Measurements from ENCODE around the gene NCKAP5. TPM values are rescaled to one million over a fixed set of nuclear protein-coding genes. Genes with fewer than 3 reads are reported as not detected.

The NCKAP5 gene
- total and polyA plus RNA-seq, 4 donors = 0.57 to 2.8 (median 2.4) TPM

DNA sequence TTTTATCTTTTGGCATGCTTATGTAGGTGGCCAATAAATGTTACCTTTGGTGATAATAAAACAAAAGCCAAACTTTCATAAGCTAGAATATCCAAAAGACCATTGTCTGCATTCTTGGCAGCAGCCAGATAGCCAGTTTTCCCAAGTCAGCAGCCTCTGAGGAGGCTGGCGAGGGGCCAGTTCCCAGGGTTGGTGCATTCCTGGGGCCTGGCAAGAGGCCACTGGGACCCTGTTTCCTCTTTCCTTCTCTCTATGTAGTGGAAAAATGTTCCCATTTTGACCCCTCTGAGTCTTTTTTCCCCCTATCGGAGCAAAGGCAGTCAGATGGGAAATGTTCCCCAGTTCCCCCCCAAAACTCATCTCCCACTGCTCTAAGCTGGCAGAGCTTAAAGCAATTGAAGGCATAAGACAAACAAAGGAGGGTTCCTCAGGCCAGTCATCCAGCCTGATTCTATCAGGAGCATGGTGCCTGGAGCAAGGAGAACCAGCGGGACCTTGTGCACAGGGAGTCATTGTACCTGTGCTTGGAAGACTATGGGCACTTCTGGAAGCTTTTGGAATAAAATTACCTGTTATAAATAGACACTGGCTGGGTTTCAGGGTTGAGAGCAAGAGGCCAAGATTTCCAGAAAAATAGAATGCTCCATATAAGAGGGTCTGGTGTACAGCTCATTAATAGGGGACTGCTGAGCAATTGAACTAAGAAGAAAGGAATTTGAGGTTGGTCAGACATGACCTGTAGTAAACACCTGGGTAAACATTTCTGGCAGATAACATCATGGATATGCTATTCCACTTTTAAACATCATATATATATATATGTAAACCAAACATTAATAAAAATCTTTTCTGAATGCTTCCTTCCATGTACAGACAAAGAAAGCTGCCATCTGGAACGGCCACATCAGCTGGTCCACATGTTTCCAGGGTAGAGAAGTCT is 63.4 kb downstream of the NCKAP5 start:
- peaks cover 5 to 23% (median 13%) of the 10 kb centered on the region in 4 donors for H3K4me1 ChIP-seq (ENCODE audit: control insufficient read depth in 4 of 4, insufficient read depth in 4 of 4, low read length in 3 of 4)
- no peak for DNase-seq (ENCODE audit: low spot score)
- no peak overlapping the region for H3K4me3 ChIP-seq (ENCODE audit: low read depth in 1 of 3, low read length in 3 of 3)
- no peaks in the 10 kb centered on the region for H3K36me3 ChIP-seq (ENCODE audit: control insufficient read depth in 4 of 4, insufficient read depth in 3 of 4, low read depth in 1 of 4, low read length in 3 of 4)
- H3K27me3 ChIP-seq (ENCODE audit: control insufficient read depth in 4 of 4, insufficient read depth in 4 of 4, low read length in 3 of 4) = no peaks in the 10 kb centered on the region
- H3K27ac ChIP-seq (ENCODE audit: low read depth in 1 of 2, low read length in 2 of 2) = no peak overlapping the region
- no peaks in the 10 kb centered on the region for H3K9me3 ChIP-seq (ENCODE audit: control insufficient read depth in 4 of 4, low read length in 3 of 4)
- TF ChIP-seq RAD21 (IDR thresholded peaks at IDR 0.05) (no peak), NR2F2 (IDR thresholded peaks at IDR 0.05) (peak; percentile 64)
- no peak overlapping the region for H3K9ac ChIP-seq (ENCODE audit: low read depth in 1 of 2, low read length in 2 of 2)
- 61% methylated on average over 4 of the region's 4 CpGs for WGBS

DNA sequence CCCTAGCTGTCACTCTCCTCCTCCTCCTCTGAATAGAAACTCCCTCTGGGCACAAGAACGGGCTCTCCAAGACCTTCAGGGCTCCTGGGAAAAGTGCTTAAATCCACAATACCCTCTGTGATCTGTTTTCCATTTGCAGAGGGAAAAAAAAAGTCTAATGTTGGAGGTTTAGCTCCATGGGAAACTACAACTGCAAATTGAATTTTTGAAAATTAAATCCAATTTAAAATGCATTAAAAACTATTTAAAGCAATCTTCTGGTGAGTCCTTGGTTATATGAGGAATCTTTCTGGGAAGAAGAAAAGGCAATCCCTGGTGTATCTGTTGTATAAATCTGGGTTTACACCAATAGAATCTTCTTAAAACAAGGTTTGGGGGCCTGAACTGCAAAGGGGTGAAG is 64.3 kb downstream of the NCKAP5 start:
- no peaks in the 10 kb centered on the region for H3K9me3 ChIP-seq (ENCODE audit: control insufficient read depth in 4 of 4, low read length in 3 of 4)
- 83% methylated on average over 1 of the region's 1 CpG for WGBS
- H3K4me3 ChIP-seq (ENCODE audit: low read depth in 1 of 3, low read length in 3 of 3) = no peak overlapping the region
- peaks cover 5 to 23% (median 13%) of the 10 kb centered on the region in 4 donors for H3K4me1 ChIP-seq (ENCODE audit: control insufficient read depth in 4 of 4, insufficient read depth in 4 of 4, low read length in 3 of 4)
- DNase-seq (ENCODE audit: low spot score) = no peak
- no peak overlapping the region for H3K27ac ChIP-seq (ENCODE audit: low read depth in 1 of 2, low read length in 2 of 2)
- no peaks in the 10 kb centered on the region for H3K36me3 ChIP-seq (ENCODE audit: control insufficient read depth in 4 of 4, insufficient read depth in 3 of 4, low read depth in 1 of 4, low read length in 3 of 4)
- H3K27me3 ChIP-seq (ENCODE audit: control insufficient read depth in 4 of 4, insufficient read depth in 4 of 4, low read length in 3 of 4) = no peaks in the 10 kb centered on the region
- no peak overlapping the region for H3K9ac ChIP-seq (ENCODE audit: low read depth in 1 of 2, low read length in 2 of 2)
- TF ChIP-seq, protein P1, sequence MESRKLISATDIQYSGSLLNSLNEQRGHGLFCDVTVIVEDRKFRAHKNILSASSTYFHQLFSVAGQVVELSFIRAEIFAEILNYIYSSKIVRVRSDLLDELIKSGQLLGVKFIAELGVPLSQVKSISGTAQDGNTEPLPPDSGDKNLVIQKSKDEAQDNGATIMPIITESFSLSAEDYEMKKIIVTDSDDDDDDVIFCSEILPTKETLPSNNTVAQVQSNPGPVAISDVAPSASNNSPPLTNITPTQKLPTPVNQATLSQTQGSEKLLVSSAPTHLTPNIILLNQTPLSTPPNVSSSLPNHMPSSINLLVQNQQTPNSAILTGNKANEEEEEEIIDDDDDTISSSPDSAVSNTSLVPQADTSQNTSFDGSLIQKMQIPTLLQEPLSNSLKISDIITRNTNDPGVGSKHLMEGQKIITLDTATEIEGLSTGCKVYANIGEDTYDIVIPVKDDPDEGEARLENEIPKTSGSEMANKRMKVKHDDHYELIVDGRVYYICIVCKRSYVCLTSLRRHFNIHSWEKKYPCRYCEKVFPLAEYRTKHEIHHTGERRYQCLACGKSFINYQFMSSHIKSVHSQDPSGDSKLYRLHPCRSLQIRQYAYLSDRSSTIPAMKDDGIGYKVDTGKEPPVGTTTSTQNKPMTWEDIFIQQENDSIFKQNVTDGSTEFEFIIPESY (IDR thresholded peaks at IDR 0.05) = no peak

DNA sequence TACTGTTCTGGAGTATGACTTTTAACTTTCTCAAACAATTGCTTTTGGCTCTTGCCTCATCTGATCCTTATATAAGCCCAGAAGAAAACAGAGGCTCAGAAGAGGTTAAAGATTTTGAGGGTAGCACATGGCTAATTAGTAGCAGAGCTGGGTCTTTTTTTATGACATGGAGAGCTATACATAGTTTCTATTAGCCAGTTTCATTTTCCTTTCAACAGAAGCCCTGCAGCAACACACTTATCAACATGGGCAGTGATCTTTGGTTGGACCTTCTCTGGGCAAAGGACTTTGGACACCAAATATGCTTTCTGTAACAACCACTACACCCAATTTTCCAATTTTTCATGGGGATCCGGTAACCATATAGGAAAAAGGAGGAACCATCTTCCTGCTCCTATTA is 64.9 kb downstream of the NCKAP5 start:
- Histone ChIP-seq H3K9ac (ENCODE audit: low read depth in 1 of 2, low read length in 2 of 2) (peak overlapping the region in 1 of 2 donors; percentile 41), H3K4me3 (ENCODE audit: low read depth in 1 of 3, low read length in 3 of 3) (no peak overlapping the region), H3K27me3 (ENCODE audit: control insufficient read depth in 4 of 4, insufficient read depth in 4 of 4, low read length in 3 of 4) (no peaks in the 10 kb centered on the region), H3K36me3 (ENCODE audit: control insufficient read depth in 4 of 4, insufficient read depth in 3 of 4, low read depth in 1 of 4, low read length in 3 of 4) (no peaks in the 10 kb centered on the region), H3K4me1 (ENCODE audit: control insufficient read depth in 4 of 4, insufficient read depth in 4 of 4, low read length in 3 of 4) (peaks cover 5 to 23% (median 13%) of the 10 kb centered on the region in 4 donors), H3K27ac (ENCODE audit: low read depth in 1 of 2, low read length in 2 of 2) (peak overlapping the region; percentile 23 to 66), H3K9me3 (ENCODE audit: control insufficient read depth in 4 of 4, low read length in 3 of 4) (no peaks in the 10 kb centered on the region)
- DNase-seq (ENCODE audit: low spot score) = no peak
- 44% methylated on average over 1 of the region's 1 CpG for WGBS
- no peak for TF ChIP-seq FOXA1 (IDR thresholded peaks at IDR 0.05)
- TF ChIP-seq SP1 (IDR thresholded peaks at IDR 0.05) = peak; percentile 77
- peak; percentile 87 for TF ChIP-seq HNF4G (IDR thresholded peaks at IDR 0.05)
- TF ChIP-seq, protein P1 (IDR thresholded peaks at IDR 0.05) = peak; percentile 58
- TF ChIP-seq, protein P2, sequence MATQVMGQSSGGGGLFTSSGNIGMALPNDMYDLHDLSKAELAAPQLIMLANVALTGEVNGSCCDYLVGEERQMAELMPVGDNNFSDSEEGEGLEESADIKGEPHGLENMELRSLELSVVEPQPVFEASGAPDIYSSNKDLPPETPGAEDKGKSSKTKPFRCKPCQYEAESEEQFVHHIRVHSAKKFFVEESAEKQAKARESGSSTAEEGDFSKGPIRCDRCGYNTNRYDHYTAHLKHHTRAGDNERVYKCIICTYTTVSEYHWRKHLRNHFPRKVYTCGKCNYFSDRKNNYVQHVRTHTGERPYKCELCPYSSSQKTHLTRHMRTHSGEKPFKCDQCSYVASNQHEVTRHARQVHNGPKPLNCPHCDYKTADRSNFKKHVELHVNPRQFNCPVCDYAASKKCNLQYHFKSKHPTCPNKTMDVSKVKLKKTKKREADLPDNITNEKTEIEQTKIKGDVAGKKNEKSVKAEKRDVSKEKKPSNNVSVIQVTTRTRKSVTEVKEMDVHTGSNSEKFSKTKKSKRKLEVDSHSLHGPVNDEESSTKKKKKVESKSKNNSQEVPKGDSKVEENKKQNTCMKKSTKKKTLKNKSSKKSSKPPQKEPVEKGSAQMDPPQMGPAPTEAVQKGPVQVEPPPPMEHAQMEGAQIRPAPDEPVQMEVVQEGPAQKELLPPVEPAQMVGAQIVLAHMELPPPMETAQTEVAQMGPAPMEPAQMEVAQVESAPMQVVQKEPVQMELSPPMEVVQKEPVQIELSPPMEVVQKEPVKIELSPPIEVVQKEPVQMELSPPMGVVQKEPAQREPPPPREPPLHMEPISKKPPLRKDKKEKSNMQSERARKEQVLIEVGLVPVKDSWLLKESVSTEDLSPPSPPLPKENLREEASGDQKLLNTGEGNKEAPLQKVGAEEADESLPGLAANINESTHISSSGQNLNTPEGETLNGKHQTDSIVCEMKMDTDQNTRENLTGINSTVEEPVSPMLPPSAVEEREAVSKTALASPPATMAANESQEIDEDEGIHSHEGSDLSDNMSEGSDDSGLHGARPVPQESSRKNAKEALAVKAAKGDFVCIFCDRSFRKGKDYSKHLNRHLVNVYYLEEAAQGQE (IDR thresholded peaks at IDR 0.05) = peak; percentile 48
- TF ChIP-seq GABPA (IDR thresholded peaks at IDR 0.05 in 1 of 2, conservative IDR thresholded peaks at IDR 0.05 in 1 of 2) = no peak
- TF ChIP-seq RAD21 (IDR thresholded peaks at IDR 0.05) = peak; percentile 24 to 25
- TF ChIP-seq, protein P3, sequence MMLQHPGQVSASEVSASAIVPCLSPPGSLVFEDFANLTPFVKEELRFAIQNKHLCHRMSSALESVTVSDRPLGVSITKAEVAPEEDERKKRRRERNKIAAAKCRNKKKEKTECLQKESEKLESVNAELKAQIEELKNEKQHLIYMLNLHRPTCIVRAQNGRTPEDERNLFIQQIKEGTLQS (IDR thresholded peaks at IDR 0.05) = no peak
- TF ChIP-seq HNF4A (conservative IDR thresholded peaks at IDR 0.05) = peak; percentile 97 to 99
- TF ChIP-seq, protein P4, sequence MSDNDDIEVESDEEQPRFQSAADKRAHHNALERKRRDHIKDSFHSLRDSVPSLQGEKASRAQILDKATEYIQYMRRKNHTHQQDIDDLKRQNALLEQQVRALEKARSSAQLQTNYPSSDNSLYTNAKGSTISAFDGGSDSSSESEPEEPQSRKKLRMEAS (IDR thresholded peaks at IDR 0.05) = peak; percentile 62
- peak in 1 of 2 donors; percentile 37 for TF ChIP-seq JUND (IDR thresholded peaks at IDR 0.05)
- TF ChIP-seq NR2F2 (IDR thresholded peaks at IDR 0.05) = no peak
- TF ChIP-seq FOXA2 (IDR thresholded peaks at IDR 0.05) = peak; percentile 40
- TF ChIP-seq YY1 (IDR thresholded peaks at IDR 0.05) = peak; percentile 67
- TF ChIP-seq, protein P5, sequence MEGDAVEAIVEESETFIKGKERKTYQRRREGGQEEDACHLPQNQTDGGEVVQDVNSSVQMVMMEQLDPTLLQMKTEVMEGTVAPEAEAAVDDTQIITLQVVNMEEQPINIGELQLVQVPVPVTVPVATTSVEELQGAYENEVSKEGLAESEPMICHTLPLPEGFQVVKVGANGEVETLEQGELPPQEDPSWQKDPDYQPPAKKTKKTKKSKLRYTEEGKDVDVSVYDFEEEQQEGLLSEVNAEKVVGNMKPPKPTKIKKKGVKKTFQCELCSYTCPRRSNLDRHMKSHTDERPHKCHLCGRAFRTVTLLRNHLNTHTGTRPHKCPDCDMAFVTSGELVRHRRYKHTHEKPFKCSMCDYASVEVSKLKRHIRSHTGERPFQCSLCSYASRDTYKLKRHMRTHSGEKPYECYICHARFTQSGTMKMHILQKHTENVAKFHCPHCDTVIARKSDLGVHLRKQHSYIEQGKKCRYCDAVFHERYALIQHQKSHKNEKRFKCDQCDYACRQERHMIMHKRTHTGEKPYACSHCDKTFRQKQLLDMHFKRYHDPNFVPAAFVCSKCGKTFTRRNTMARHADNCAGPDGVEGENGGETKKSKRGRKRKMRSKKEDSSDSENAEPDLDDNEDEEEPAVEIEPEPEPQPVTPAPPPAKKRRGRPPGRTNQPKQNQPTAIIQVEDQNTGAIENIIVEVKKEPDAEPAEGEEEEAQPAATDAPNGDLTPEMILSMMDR (IDR thresholded peaks at IDR 0.05; ENCODE audit: low read depth, low read length, missing input control) = no peak
- peak; percentile 24 to 59 for TF ChIP-seq RXRA (IDR thresholded peaks at IDR 0.05)
- TF ChIP-seq TAF1 (conservative IDR thresholded peaks at IDR 0.05) = no peak
